Measurements from ENCODE around the gene PDE4D.

- TF ChIP-seq CTCF (IDR thresholded peaks at IDR 0.05) (no peak), EZH2phosphoT487 (IDR thresholded peaks at IDR 0.05) (no peak), EZH2 (IDR thresholded peaks at IDR 0.05) (no peak)
These were observed 164.2 kb downstream of the PDE4D start for GRCh38 chr5:59729357-59729756.

Measured in neural progenitor cell (in vitro differentiated cells).